Hypothalamus (tissue), 51 donors: ENCODE measurements around the gene LRRC8A.
"Not testable (repeated sequence)": the region's sequence is repeated elsewhere in the genome, so short reads cannot be mapped to it uniquely, and the experiment has no call there.

ENCODE experiments used
- DNase-seq, 51 donors: peaks; one replicate each; lab custom pipeline; 2025; lab: John Stamatoyannopoulos, UW

LRRC8A gene

GRCh38 chr9:128862401-128862851 lies 19.5 kb upstream of the LRRC8A start:
- DNase-seq = peak in 2 of 51 donors; percentile 13 to 17

GRCh38 chr9:128863647-128864046 lies 18.3 kb upstream of the LRRC8A start:
- peak in 40 of 51 donors; percentile 8 to 79 (median 38) for DNase-seq

- DNase-seq = no peak
These were observed 11.6 kb upstream of the LRRC8A start for GRCh38 chr9:128870128-128870940.

GRCh38 chr9:128870941-128871265 lies 11.0 kb upstream of the LRRC8A start:
- not testable (repeated sequence) for DNase-seq

GRCh38 chr9:128877852-128878251 lies 4.1 kb upstream of the LRRC8A start:
- no peak for DNase-seq

GRCh38 chr9:128882677-128883603 lies 1.0 kb downstream of the LRRC8A start:
- peak in 3 of 51 donors; percentile 51 to 75 (median 67) for DNase-seq

GRCh38 chr9:128884164-128884563 lies 2.2 kb downstream of the LRRC8A start:
- no peak for DNase-seq

GRCh38 chr9:128885376-128885775 lies 3.4 kb downstream of the LRRC8A start:
- DNase-seq = no peak

GRCh38 chr9:128885798-128886197 lies 3.9 kb downstream of the LRRC8A start:
- DNase-seq = no peak

- DNase-seq = no peak
These were observed 4.4 kb downstream of the LRRC8A start for GRCh38 chr9:128886211-128886891.

GRCh38 chr9:128887049-128887448 lies 5.1 kb downstream of the LRRC8A start:
- DNase-seq = no peak

- peak in 1 of 51 donors; percentile 16 for DNase-seq
These were observed 6.0 kb downstream of the LRRC8A start for GRCh38 chr9:128887914-128888350.

GRCh38 chr9:128891321-128892220 lies 9.6 kb downstream of the LRRC8A start:
- DNase-seq = no peak

- peak; percentile 56 to 99 (median 89) for DNase-seq
These were observed 10.4 kb downstream of the LRRC8A start for GRCh38 chr9:128892221-128892921.

- DNase-seq = peak in 1 of 51 donors; percentile 53
These were observed 11.4 kb downstream of the LRRC8A start for GRCh38 chr9:128893354-128893753.

GRCh38 chr9:128894764-128895163 lies 12.8 kb downstream of the LRRC8A start:
- DNase-seq = no peak

- DNase-seq = peak in 2 of 51 donors; percentile 18 to 43
These were observed 13.6 kb downstream of the LRRC8A start for GRCh38 chr9:128895556-128895955.

GRCh38 chr9:128898382-128898781 lies 16.4 kb downstream of the LRRC8A start:
- DNase-seq = no peak
